Fibroblast of mammary gland (primary cell): Measurements from ENCODE around the gene GDF7.

Experiments
- DNase-seq: peaks from one replicate; pipeline ENCODE4 v3.0.0-alpha.2; 2010; ENCODE audit warnings: low read depth
- H3K4me3 ChIP-seq: 2 replicates; pipeline ENCODE4 v1.5.1; 2011; ENCODE audit warnings: low read depth, mild to moderate bottlenecking, low read length, moderate library complexity; ENCODE audit not compliant: control insufficient read depth
- TF ChIP-seq, protein P1 (sequence below): conservative IDR thresholded peaks from 2 replicates; pipeline ENCODE4 v1.5.1; 2011; ENCODE audit warnings: low read depth, low read length, inconsistent platforms; ENCODE audit not compliant: control insufficient read depth, insufficient read depth

Gene GDF7

GRCh38 chr2:20691076-20691734, 24.3 kb downstream of the GDF7 start:
- H3K4me3 ChIP-seq, result no peak overlapping the region
- no peak for DNase-seq
- TF ChIP-seq, protein P1, sequence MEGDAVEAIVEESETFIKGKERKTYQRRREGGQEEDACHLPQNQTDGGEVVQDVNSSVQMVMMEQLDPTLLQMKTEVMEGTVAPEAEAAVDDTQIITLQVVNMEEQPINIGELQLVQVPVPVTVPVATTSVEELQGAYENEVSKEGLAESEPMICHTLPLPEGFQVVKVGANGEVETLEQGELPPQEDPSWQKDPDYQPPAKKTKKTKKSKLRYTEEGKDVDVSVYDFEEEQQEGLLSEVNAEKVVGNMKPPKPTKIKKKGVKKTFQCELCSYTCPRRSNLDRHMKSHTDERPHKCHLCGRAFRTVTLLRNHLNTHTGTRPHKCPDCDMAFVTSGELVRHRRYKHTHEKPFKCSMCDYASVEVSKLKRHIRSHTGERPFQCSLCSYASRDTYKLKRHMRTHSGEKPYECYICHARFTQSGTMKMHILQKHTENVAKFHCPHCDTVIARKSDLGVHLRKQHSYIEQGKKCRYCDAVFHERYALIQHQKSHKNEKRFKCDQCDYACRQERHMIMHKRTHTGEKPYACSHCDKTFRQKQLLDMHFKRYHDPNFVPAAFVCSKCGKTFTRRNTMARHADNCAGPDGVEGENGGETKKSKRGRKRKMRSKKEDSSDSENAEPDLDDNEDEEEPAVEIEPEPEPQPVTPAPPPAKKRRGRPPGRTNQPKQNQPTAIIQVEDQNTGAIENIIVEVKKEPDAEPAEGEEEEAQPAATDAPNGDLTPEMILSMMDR, result no peak

GRCh38 chr2:20692081-20692480, 25.1 kb downstream of the GDF7 start:
- no peak for DNase-seq
- TF ChIP-seq, protein P1, result no peak

DNA sequence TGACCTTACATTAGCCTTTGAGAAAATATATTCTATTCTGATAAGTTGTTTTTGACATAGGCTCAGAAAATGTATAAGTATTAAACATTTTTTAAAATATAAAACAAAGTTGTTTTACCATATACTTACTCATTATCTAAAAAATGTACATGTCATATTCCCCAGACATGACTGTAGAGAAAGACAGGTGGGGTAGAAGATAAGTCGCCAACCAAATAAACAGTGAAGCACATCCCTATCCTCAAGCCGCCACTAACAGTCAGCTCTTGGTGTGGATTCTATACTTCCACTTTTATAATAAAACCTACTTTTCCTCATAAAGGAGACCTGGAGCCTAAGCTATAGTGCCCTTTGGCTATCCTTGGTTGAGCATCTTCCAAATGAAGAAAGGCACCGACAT, 26.4 kb downstream of the GDF7 start:
- no peak overlapping the region for H3K4me3 ChIP-seq
- TF ChIP-seq, protein P1, result no peak
- no peak for DNase-seq

More at GRCh38 chr2:20692081-20692480, 25.1 kb downstream of the GDF7 start:
- H3K4me3 ChIP-seq, result no peak overlapping the region

- DNase-seq, result no peak
- TF ChIP-seq, protein P1, result no peak
- no peak overlapping the region for H3K4me3 ChIP-seq
Observed at GRCh38 chr2:20696366-20696765, 29.4 kb downstream of the GDF7 start.

DNA sequence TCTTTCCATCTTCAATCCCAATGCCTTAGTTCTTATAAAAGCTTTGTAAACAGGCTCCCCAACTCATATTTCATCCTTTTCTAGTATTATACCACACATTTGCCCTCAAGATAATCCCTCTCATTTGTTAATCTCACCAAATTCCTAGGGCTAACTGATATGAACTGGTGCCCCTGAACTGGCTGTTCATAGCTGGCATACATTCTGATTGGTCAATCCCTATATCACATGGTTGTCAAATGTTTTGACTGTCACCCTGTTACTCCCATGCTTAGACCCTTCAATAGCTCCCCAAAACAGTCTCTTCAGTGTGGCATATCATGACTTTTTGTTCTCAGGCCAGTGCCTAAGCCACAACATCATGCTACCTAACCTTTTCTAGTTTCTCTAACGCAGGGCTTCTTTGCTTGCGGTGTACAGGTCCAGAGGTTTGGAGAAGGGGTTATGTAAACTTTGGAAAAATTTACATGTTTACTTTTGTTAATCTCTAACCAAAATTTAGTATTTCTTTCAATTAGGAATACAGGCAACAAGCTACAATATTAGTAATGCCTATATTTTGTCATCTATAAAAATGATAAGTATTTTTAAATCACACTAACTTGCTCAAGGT, 30.5 kb downstream of the GDF7 start:
- TF ChIP-seq, protein P1, result no peak

DNA sequence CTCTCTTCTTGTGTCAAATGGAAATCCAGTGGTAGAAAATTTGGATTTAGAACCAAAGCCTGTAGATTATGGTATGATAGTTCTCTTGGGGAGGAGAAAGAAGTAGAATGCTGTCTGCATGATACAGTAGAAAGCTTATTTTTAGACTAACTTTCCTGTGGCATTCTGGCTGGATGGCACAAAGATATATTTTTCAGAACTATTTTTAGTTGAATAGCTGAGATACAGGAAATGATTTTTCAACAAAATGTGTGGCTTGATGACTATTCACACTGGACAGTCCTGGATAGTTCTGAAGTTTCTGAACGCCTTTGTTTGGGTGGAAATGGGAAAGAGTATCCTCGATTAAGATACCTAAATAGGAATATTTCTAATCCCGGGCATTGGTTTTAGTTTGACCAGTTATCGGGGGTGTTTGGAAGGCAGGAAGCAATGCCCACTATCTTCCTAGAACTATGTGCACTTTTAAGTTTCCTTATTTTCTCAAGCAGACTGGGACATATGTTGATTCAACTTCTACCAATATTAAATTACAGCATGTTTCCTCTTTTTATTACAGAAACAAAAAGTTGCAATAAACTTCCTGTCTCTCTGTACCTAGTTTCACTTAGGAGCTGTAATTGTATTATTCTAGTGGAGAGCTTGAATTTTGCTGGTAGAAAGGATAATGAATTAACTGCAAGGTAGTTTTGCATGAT, 32.1 kb downstream of the GDF7 start:
- no peak for DNase-seq
- no peak overlapping the region for H3K4me3 ChIP-seq
- TF ChIP-seq, protein P1, result no peak

More for the DNA sequence above, 30.5 kb downstream of the GDF7 start:
- H3K4me3 ChIP-seq, result no peak overlapping the region
- no peak for DNase-seq
